ENCODE data around the gene DSN1.
A peak's percentile ranks its signal among the peaks of the same experiment; 100 is the strongest.

DSN1 gene

DNA sequence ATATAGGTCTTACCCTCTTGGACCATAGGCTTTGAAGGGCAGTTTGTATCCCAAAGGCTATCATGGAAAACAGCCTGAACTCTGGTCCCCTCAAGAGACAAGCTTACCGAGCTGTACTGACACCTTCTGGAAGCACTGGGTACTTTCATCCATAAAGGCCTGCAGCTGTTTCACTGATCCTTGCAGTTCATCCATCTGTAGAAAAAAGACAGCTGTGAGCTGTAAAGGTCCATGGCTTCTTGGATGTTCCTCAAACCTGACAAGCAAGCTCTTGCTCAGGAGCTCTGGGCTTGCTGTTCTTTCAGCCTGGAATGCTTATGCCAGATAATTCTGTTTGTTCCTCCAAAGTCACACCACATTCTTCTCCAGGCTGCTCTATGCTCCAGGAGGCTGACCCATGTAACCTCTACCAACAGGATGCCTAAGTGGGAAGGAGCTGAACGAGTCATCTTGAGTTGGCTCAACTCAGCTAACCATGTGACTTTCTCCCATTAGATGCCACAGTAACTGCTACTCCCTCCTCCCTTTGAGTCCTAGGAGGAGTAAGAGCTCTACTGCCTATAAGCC lies 18.8 kb downstream of the DSN1 start:
- DNase-seq = no peak

DNA sequence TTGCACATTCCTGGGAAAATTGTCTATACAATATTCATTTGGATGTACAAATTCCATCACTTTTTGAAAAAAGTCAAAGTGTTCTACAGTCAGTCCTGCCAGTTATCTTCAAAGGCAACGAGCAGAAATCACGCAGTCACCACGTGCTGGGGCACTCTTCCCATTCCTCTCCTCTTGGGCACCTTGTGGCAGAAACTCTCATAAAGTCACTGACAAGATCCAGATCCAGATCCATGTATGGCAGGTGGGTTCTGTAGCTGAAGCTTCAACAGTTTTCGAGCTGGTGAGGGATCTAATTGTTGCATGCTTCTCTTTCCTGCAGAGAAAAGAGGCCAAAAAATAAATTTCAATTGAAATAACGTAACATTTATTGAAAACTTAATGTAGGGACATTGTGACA lies 21.0 kb downstream of the DSN1 start:
- DNase-seq = no peak

DNA sequence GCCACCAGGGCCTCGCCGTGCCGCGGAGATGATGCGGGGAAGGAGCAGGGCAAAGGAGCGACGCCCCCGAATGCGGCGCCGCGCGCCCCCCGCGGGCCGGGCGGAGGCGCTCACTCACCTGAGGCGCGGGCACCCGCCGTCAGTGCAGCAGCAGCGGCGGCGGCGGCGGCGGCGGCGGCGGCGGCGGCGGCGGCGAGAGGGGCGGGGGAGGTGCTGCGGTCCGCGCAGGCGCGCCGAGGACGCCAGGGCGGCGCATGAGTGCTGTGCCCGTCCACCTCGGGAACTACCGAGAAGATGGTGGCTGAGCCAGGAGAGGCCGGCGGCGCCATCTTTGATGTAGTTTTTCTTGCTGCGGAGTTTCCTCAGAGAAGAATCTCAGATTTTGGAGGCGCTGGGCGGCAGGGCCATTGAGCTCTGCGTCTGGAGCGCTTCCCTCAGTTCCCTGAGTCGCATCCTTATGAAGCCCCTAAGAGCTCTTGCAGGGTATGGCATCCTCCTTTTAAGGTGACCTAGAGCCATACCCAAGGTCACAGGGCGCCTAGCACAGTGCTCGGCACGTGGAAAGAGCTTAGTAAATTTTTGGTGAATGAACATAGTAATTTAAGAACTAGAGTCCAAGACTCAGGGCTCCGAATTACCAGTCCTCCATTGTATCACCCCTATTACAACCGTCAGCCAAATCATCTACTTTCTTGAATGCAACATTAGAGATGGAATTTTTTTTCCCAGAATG lies 27.5 kb downstream of the DSN1 start, which contains the start of gene NDRG3:
NDRG3 (minus strand) TSS at position 164 of the 733 bp plus-strand sequence. CDS start 24,355 bp downstream, outside the sequence.
- DNase-seq = peak; percentile 85

DNA sequence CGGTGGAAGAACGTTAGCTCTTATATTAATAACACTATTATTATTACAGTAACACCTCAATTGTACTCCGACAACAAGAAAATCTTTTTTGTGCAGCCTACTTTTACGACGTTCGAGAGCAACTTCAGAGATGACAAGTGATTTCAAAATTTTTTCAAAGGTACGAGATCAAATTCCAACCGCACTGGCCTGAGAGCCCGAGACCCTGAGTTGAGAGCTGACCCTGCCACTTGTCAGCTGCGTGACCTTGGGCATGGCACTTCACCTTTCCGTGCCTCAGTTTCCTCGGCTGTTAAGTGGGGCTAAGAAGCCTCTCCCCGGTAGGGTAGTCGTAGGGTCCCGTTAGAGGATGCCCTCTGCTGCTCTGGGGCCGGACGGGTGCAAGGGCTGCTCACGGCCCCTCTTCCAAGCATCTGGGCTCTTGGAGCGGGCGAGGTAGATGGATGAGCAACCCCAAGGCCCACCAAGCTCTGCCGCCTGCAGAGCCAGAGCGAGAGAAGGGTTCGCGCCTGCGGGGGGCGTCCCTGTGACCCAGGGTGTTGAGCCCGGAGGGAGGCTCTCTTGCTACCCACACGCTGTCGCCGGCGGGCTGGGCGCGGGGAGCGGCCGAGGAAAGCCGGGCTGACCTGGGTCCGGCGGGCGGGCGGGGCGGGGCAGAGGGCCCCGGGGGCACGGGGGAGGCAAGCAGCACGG lies 28.2 kb downstream of the DSN1 start:
- no peak for DNase-seq

DNA sequence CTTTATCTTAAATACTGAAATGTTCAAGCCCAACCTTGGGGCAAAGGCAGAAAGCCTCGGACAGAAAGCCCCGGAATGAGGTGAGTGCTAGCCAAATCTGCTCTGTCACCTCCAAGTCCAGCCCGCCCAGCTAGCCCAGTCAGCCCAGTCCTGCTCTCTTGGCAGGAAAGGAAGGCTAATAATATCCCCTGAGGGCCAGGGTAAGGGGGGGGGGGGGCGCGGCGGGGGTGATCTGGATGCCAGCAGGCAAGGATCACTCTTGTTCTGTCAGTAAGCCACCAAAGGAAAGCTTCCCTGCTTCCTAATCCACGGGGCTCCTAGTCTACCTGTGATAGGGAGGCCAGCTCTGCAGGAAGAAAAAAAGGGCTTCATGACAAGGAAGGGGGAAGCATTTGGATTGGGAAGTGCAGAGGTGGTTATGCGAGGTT lies 28.8 kb downstream of the DSN1 start:
- no peak for DNase-seq

DNA sequence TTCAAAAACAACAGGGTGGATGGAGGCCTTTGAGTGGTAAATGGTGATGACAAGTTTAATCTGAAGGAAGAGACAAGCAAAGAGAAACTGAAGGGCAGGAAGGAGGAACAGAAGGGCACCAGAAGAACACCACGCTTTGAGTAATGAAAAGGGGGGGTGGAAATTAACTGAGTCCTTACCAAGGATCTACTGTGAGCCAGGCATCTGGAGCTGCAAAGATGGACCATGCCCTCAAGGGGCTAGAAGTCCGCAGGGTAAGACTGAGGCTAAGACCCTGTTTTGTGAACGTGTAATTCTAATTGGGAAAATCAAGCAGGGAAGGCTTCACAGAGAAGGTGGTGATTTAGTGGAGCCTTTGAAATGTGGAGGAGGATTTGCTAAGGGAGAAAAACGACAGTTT lies 29.3 kb downstream of the DSN1 start:
- no peak for DNase-seq

DNA sequence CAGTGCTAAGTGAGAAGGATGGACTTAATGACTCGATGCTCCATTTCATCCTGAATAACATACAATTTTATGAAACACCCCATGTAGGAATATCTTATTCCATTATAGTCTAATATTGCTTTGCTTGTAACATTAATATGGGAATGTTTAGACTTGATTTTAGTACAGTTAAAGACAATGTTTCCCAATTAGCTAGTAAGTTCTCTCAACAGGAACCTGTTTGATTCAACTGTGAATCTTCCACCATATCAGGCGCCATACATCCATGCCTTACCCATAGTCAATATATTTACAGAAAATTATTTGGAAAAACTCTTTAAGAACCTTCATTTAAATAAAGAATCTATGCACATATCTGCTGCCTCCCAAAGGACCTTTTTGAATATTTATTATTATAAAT lies 31.0 kb downstream of the DSN1 start:
- no peak for DNase-seq

DNA sequence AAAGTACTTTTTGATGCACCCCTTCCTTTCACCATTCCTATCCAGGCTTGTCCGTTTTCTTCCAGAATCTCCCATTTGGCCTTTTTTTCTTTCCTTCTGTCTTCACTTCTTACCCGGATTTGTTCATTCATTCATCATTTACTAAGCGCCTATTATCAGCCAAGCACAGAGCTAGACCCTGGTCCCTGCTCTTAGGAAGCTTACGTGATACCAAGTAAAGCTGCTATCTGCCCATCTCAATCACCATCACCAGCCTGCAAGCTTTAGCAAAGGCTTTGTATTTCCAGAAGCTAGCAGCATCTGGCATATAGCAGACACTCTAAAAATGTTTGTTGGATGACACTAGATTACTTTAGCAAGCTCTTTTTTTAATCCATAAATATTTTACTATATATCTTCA lies 32.5 kb downstream of the DSN1 start:
- DNase-seq = no peak

DNA sequence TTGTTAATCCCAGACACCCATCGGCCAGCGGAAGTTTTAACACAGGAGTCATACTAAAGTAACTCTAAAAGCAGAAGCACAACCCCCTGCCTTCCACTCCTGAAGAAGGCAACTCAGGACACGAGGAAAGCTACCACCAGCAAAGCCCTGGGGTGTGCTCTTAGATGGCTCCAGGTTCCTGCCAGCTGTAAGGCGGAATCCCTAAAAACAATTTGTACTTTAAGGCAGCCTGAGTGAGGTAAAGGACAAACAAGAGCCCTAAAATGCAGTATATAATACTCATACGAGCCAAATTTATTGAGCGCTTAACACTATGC lies 36.4 kb downstream of the DSN1 start:
- DNase-seq = no peak

DNA sequence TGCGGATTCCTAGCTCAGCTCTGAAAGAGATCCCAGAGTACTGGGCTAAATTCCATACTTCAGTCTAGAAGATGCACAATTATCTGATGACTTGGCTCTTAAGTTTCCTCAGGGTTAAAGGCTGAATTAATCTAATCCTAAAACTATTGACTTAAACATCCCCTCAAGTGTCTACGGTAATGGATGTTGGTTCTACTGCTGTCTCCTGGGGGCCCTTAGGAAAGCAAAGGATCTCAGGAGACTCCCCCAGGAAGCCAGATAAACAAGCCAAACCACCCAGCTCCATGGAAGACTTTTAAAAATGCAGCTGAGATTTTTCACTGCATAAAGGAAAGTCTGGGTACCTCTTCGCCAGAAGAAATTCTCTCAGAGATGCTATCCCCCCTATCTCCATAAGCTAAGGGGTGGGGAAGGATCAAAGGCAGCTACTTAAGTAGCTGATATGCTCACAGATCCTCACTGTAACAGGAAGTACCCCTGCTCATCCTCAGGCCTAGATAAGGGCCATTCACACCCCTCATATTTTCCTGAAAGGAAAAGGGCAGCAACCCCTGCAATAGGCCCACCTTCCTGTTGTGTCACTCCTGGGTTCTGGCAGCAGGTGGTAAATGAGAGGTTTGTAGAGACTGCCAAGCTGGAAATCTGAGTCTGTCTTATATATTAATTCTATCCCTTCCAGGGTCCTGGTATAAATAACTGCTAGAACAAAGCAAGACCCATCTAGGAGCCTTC lies 36.9 kb downstream of the DSN1 start:
- no peak for DNase-seq

DNA sequence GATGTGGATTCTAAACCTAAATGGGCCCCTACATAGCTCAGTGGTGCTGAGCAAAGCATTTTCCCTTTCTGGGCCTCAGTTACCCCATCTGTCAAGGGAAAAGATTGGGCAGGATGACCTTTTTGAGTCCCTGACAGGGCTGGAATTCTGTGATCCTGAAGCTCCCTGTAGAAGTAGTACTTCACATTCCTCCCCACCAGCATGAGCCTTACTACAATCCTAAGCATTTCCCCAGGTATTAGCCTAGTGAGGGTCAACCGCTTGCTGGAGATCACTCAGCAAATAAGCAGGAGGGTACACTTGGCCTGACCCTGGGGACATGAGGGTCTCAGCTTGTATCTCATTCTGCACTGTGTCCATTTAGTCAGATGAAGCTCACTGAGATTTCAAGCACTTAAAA lies 41.1 kb downstream of the DSN1 start:
- no peak for DNase-seq

DNA sequence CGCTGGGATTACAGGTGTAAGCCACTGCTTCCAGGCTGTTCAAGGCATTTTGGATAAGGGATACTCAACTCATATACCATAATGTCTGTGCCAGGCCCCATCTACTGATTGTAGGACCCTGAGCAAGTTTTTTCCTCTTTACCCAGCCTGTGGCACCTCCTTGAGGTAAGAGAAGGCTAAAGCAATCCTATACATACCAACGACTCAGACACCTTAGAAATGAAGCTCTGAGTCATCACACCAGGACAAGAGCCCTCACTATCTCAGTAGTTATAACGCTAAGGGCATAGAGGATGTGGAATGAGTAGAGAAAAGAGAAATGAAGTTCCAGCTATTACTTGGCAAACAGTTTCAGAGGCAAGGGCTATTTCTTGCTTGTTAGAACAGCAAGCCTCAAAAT lies 44.6 kb downstream of the DSN1 start:
- no peak for DNase-seq

DNA sequence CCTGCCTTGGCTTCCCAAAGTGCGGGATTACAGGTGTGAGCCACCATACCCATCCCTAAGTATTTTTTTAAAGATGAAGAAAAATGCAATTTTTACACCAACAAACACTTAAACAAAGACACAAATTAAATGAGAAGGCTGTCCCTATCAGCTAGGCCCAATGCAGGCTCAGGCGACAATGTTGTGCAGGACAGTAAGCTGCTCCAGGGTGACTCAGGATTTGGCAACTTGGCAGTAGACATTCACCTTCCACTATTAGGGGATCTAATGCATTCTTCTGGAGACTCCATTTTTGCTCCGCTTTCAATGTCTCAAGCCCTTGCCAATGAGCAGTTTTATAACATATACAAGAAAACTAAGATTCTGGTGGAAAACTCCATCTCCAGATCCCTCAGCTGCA lies 47.4 kb downstream of the DSN1 start:
- no peak for DNase-seq

DNA sequence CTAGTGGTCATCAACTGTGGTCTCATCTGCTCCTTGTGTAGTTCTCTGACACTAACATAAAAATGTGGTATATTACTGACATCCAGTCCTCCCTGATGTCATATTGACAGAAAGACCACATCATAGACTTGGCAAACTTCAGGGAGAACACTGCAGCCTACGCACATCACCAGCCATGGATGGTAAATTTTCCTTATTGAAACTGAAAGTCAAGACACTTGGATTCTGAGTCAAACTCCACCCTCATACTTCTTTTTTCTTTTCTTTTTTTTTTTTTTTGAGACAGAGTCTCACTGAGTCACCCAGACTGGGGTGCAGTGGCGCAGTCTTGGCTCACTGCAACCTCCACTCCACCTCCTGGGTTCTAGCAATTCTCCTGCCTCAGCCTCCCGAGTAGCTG lies 53.1 kb downstream of the DSN1 start:
- DNase-seq = no peak

DNA sequence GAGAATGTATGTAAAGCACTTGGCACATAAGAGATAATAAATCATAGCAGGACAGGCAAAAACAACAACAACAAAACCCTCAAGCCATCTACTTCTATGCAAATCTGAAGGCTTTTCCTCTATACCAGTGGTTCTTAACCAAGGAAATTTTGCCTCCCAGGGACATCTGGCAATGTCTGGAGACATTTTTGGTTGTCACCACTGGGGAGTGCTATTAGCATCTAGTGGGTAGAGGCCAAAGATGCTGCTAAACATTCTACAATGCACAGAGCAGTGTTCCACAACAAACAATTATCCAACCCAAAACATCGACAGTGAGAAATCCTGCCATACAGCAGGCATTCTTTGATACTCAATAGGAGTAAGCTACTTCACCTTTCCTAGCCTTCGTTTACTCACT lies 55.9 kb downstream of the DSN1 start:
- DNase-seq = no peak

DNA sequence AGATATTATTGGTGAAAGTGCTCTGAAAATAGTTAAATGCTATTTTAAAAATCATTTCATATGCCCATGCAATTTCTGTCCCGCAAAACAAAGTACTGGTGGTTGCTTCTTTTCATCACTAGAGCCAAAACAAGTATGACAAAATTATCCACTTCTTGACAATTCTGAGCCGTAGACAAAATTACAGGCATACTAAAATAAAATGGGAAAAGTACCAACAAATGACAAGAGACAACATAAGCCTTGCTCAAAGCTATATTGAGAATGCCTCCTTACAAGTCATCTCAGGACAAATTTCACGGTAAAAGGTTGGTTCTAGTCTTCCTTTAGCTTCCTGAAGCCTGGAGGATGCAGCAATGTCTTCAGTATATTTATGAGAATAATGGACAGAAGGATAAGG lies 56.5 kb downstream of the DSN1 start:
- no peak for DNase-seq

DNA sequence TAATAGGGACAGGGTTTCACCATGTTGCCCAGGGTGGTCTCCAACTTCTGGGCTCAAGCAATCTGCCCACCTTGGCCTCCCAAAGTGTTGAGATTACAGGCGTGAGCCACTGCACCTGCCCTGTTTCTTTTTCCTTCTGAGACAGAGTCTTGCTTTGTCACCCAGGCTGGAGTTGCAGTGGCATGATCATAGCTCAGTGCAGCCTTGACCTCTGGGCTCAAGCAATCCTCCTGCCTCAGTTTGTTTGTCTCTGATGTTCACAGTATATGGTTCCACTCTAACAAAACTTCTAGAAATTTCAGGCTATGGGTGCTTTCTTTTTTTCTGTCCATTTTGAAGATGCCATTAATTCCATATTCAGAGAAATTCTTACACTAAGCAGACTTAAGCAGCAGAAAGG lies 60.8 kb downstream of the DSN1 start:
- no peak for DNase-seq

DNA sequence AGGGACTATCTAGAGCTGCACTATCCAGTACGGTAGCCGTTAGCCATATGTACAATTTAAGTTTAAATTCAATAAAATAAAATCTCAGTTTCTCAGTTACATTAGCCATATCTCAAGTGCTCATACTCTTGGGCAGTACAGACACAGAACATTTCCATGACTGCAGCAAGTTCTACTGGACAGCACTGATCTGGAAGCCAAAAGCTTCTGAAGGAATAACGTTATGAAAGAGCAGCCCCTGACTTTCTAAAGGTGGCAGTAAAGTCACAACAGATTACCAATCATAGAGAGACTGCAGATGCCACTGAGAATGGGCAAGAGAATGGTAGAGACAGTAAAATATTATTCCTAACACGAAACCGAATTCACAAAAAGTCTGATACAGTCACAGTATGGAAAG lies 64.4 kb downstream of the DSN1 start:
- DNase-seq = no peak

DNA sequence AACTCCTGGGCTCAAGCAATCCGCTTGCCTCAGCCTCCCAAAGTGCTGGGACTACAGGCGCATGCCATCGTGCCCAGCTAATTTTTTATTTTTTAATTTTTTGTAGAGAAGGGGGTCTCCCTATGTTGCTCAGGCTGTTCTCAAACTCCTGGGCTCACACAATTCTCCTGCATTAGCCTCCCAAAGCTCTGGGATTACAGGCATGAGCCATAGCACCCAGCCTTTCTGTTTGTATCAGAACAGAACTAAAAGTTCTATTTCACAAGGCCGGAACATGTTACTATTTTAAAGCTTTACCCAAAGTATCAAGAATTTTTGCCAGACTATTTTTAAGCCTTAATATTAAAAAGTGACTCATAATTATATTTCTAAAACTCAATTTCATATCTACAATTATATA lies 70.0 kb downstream of the DSN1 start:
- no peak for DNase-seq
